Breast epithelium (tissue), 3 donors: ENCODE measurements around the gene LCMT2.

Experiments
- CTCF ChIP-seq, 3 donors: fragments of 450-650 bp; IDR thresholded peaks; one replicate each; pipeline ENCODE4 v1.5.1; 2016 to 2017; ENCODE audit warnings: antibody characterized with exemption in 3 of 3, mild to moderate bottlenecking in 3 of 3, moderate library complexity in 3 of 3
- POLR2AphosphoS5 ChIP-seq, 3 donors: sonication (generic); formaldehyde crosslinking; IDR thresholded peaks; one replicate each; pipeline ENCODE4 v1.6.1; 2017; ENCODE audit warnings: antibody characterized with exemption in 3 of 3

- no peak for TF ChIP-seq POLR2AphosphoS5 (IDR thresholded peaks at IDR 0.05)
- no peak for TF ChIP-seq CTCF (IDR thresholded peaks at IDR 0.05)
Observed at GRCh38 chr15:43325039-43325684, 5.2 kb downstream of the LCMT2 start.
